Neural progenitor cell (in vitro differentiated cells): ENCODE results near the gene RFX3.

Source experiments
- CTCF ChIP-seq: fragments of 200-600 bp; sonication (generic); IDR thresholded peaks from 2 replicates; pipeline ENCODE4 v1.5.1; 2017; ENCODE audit warnings: antibody characterized with exemption, mild to moderate bottlenecking
- EZH2 ChIP-seq: fragments of 200-600 bp; sonication (generic); IDR thresholded peaks from 2 replicates; pipeline ENCODE4 v1.6.1; 2017; ENCODE audit warnings: antibody characterized with exemption, mild to moderate bottlenecking, moderate library complexity
- EZH2phosphoT487 ChIP-seq: fragments of 200-600 bp; sonication (generic); IDR thresholded peaks from 2 replicates; pipeline ENCODE4 v1.6.1; 2017; ENCODE audit warnings: antibody characterized with exemption

DNA sequence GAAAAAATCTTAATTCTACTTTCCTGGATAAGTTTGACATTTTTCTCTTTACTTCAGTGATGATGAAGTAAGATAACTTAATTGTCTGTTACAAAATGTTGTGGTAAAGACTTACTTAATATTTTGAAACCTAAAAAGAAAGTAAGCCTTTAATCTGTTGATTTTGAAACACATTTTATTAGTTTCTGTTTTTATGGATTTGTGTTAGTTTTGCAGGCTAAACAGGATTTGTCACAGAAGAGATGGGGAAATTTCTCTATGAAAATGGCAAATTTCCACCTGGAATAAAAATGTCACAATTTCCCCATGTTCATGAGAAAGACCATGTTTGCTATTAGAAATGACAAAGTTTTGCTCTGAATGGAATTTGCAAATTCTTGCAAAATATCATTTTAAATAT is 237.1 kb downstream of the RFX3 start:
- TF ChIP-seq CTCF (no peak), EZH2phosphoT487 (no peak), EZH2 (no peak)
